Tibial artery (tissue), 4 donors: ENCODE measurements around the gene C6orf58.
"Not testable (repeated sequence)": the region's sequence is repeated elsewhere in the genome, so short reads cannot be mapped to it uniquely, and the experiment has no call there.

Experiments used
- DNase-seq, 2 donors: peaks; one replicate each; pipeline ENCODE4 v3.0.0-alpha.2; 2019
- H3K27ac ChIP-seq, 2 donors: fragments of 200-600 bp; sonication (generic) in 1 of 2; 1 replicate in 1 of 2; 2 replicates in 1 of 2; pipeline ENCODE4 v1.5.1; 2018 to 2019; ENCODE audit warnings: mild to moderate bottlenecking in 1 of 2
- H3K27me3 ChIP-seq, 2 donors: fragments of 200-600 bp; sonication (generic) in 1 of 2; one replicate each; pipeline versions ENCODE4 v1.5.1 to v1.6.0; 2016 to 2019
- H3K36me3 ChIP-seq, 3 donors: fragments of 200-600 bp; sonication (generic) in 2 of 3; one replicate each; pipeline ENCODE4 v1.5.1; 2016 to 2019; ENCODE audit warnings: mild to moderate bottlenecking in 2 of 3
- H3K4me1 ChIP-seq, 4 donors: fragments of 200-600 bp; sonication (generic) in 2 of 4; 1 replicate in 3 of 4; 2 replicates in 1 of 4; pipeline ENCODE4 v1.5.1; 2016 to 2019
- H3K4me3 ChIP-seq, 2 donors: fragments of 200-600 bp; sonication (generic) in 1 of 2; 1 replicate in 1 of 2; 2 replicates in 1 of 2; pipeline ENCODE4 v1.5.1; 2018 to 2019; ENCODE audit warnings: mild to moderate bottlenecking in 2 of 2
- H3K9me3 ChIP-seq, 3 donors: fragments of 200-600 bp; sonication (generic) in 1 of 3; one replicate each; pipeline ENCODE4 v1.5.1; 2016 to 2019
- intact Hi-C: fragments of 100-400 bp; cut with DNase I; formaldehyde crosslinking; loops from one replicate; pipeline ENCODE4 v1.15.0; 2023; ENCODE audit warnings: low total_unique reads
- TF ChIP-seq, protein P1 (sequence below), 2 experiments: fragments of 200-600 bp in 1 of 2; fragments of 450-650 bp in 1 of 2; IDR thresholded peaks; one replicate each; pipeline ENCODE4 v1.5.1; 2017 to 2019; ENCODE audit warnings: antibody characterized with exemption in 2 of 2, mild to moderate bottlenecking in 1 of 2, moderate library complexity in 1 of 2

Gene C6orf58

GRCh38 chr6:127592964-127593363 lies 16.0 kb downstream of the C6orf58 start:
- no peaks in the 10 kb centered on the region for H3K9me3 ChIP-seq
- H3K4me1 ChIP-seq = no peaks in the 10 kb centered on the region
- DNase-seq = no peak
- intact Hi-C loops = no loop called here
- H3K27ac ChIP-seq = no peak overlapping the region
- H3K27me3 ChIP-seq = no peaks in the 10 kb centered on the region
- H3K4me3 ChIP-seq = no peak overlapping the region
- TF ChIP-seq, protein P1, sequence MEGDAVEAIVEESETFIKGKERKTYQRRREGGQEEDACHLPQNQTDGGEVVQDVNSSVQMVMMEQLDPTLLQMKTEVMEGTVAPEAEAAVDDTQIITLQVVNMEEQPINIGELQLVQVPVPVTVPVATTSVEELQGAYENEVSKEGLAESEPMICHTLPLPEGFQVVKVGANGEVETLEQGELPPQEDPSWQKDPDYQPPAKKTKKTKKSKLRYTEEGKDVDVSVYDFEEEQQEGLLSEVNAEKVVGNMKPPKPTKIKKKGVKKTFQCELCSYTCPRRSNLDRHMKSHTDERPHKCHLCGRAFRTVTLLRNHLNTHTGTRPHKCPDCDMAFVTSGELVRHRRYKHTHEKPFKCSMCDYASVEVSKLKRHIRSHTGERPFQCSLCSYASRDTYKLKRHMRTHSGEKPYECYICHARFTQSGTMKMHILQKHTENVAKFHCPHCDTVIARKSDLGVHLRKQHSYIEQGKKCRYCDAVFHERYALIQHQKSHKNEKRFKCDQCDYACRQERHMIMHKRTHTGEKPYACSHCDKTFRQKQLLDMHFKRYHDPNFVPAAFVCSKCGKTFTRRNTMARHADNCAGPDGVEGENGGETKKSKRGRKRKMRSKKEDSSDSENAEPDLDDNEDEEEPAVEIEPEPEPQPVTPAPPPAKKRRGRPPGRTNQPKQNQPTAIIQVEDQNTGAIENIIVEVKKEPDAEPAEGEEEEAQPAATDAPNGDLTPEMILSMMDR (IDR thresholded peaks at IDR 0.05) = no peak
- H3K36me3 ChIP-seq = no peaks in the 10 kb centered on the region

DNA sequence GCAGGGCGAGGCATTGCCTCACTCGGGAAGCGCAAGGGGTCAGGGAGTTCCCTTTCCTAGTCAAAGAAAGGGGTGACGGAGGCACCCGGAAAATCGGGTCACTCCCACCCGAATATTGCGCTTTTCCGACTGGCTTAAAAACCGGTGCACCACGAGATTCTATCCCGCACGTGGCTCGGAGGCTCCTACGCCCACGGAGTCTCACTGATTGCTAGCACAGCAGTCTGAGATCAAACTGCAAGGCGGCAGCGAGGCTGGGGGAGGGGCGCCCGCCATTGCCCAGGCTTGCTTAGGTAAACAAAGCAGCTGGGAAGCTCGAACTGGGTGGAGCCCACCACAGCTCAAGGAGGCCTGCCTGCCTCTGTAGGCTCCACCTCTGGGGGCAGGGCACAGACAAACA lies 16.5 kb downstream of the C6orf58 start:
- H3K9me3 ChIP-seq, intact Hi-C loops, DNase-seq, H3K4me3 ChIP-seq, H3K36me3 ChIP-seq, H3K27ac ChIP-seq, H3K27me3 ChIP-seq, H3K4me1 ChIP-seq: not testable (repeated sequence)

GRCh38 chr6:127606131-127606562 lies 29.2 kb downstream of the C6orf58 start:
- no peak for DNase-seq
- Histone ChIP-seq H3K27ac (no peak overlapping the region), H3K4me1 (no peaks in the 10 kb centered on the region), H3K9me3 (no peaks in the 10 kb centered on the region), H3K36me3 (no peaks in the 10 kb centered on the region), H3K27me3 (no peaks in the 10 kb centered on the region), H3K4me3 (no peak overlapping the region)
- TF ChIP-seq, protein P1 (IDR thresholded peaks at IDR 0.05) = no peak
- intact Hi-C loops = no loop called here

GRCh38 chr6:127608554-127609270 lies 31.7 kb downstream of the C6orf58 start:
- no peaks in the 10 kb centered on the region for H3K36me3 ChIP-seq
- no peak overlapping the region for H3K4me3 ChIP-seq
- TF ChIP-seq, protein P1 (IDR thresholded peaks at IDR 0.05) = no peak
- no peaks in the 10 kb centered on the region for H3K27me3 ChIP-seq
- H3K4me1 ChIP-seq = no peaks in the 10 kb centered on the region
- intact Hi-C loops = no loop called here
- H3K27ac ChIP-seq = no peak overlapping the region
- no peak for DNase-seq
- H3K9me3 ChIP-seq = no peaks in the 10 kb centered on the region

GRCh38 chr6:127618729-127619128 lies 41.8 kb downstream of the C6orf58 start:
- Histone ChIP-seq H3K4me1 (no peaks in the 10 kb centered on the region), H3K27me3 (no peaks in the 10 kb centered on the region), H3K36me3 (no peaks in the 10 kb centered on the region), H3K27ac (no peak overlapping the region), H3K9me3 (peaks cover 0 to 4% (median 0%) of the 10 kb centered on the region in 3 donors), H3K4me3 (no peak overlapping the region)
- intact Hi-C loops = no loop called here
- no peak for DNase-seq
- TF ChIP-seq, protein P1 (IDR thresholded peaks at IDR 0.05) = no peak

DNA sequence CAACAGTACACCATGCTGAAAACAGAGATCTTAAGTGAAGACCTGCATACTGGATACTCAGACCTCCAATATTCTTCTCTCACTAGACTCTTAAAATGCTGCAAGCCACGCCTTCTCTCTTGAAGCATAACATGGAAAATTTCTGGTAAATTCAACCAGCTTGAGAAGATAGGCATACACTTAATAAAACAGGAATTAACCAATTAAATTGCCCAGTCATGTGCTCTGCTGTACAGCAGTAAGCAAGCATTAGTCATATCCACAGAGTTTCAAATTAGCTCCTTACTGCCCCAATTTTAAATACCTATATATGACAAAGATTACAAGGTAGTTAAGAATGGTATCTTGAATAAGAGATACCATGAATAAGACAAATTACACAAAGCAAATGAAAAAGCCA lies 53.8 kb downstream of the C6orf58 start:
- no peaks in the 10 kb centered on the region for H3K36me3 ChIP-seq
- no peaks in the 10 kb centered on the region for H3K9me3 ChIP-seq
- no peaks in the 10 kb centered on the region for H3K27me3 ChIP-seq
- no peak for DNase-seq
- TF ChIP-seq, protein P1 (IDR thresholded peaks at IDR 0.05) = no peak
- H3K4me3 ChIP-seq = no peak overlapping the region
- intact Hi-C loops = no loop called here
- no peak overlapping the region for H3K27ac ChIP-seq
- H3K4me1 ChIP-seq = no peaks in the 10 kb centered on the region
